HL-60/S4 treated with phorbol 12-myristate 13-acetate at 8.2 ng/mL for 4 days and 3 days (cell line): ENCODE data around the gene KRT86.
"Not testable (repeated sequence)": the region's sequence is repeated elsewhere in the genome, so short reads cannot be mapped to it uniquely, and the experiment has no call there.

Source experiments
- in situ Hi-C: fragments of 300-500 bp; cut with MboI; formaldehyde crosslinking; loops from 2 replicates; pipeline ENCODE4 v1.15.0; 2022; ENCODE audit warnings: low sequenced_read_pairs

KRT86 gene

DNA sequence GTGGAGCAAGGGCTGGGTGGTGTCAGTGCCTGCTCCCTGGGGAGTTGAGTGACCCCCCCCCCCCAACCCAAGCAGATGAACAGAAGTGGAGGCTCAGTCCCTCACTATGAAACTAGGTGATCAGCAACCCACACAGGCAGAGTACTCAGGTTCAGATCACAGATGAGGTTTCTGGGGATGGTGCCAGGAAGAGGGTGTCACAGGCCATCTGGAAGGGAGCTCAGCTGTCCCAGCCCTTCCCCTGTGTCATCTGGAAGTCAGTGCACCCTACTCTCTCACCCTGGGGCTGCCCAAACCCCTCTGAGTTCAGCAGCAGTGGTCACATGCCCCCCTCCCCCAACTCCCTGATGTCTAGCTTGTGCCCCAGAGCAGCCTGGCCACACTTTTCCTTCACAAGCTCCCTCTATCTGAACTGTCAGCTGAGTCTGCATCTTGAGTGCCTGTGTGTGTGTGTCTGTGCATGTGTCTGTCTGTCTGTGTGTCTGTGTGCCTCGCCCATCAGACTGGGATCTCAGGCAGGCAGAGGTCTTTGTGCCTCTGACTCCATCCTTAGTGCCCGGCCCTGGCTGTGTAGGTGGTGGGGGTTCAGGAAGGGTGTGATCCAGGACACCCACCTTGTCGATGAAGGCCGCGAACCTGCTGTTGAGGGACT, 16.2 kb downstream of the KRT86 start:
- in situ Hi-C loops = not testable (repeated sequence)

- in situ Hi-C loops = no loop called here
Measured at GRCh38 chr12:52291267-52291935, 17.0 kb downstream of the KRT86 start, which contains the start of gene KRT81. TSS of gene KRT81 (minus strand) at chr12:52291534. CDS start at chr12:52291465, 69 bp downstream.

GRCh38 chr12:52293926-52294325, 19.5 kb downstream of the KRT86 start:
- in situ Hi-C loops = no loop called here

DNA sequence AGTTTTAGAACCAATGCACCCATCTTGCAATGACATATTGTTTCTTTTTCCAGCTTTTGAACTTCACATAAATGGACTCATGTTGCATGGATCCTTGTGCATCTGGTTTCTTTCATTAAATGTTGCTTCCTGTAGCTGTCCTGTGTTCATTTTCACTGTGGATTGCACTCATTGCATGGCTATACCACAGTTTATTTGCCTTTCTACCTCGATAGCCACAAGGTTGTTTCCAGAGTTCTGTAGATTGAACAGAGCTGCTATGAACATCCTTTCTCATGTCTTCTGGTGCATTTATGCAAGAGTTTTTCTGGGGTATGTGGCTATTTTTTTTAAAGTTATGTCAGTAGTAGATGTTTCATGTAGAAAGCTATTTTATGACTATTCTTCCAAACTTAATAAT, 20.4 kb downstream of the KRT86 start:
- in situ Hi-C loops = no loop called here

DNA sequence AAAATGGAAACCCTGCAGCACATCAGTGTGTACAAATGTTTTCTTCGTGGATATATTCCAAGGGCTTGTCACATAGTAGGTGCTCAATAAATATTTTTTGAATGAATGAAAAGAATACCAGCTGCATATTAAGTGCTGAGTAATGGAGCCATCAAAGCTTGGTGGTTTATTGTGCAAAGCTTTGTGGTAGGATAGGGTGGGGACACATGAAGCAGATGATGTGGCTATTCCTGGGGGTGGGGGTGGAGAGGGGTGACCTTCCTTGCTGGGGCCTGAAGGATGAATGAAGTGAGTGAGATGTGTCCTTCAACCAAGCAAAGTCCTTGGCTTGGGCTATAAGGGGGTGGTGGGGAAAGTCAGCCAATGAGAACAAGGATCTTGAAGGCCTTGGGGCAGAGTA, 21.2 kb downstream of the KRT86 start:
- in situ Hi-C loops = no loop called here

GRCh38 chr12:52296572-52297215, 22.2 kb downstream of the KRT86 start:
- in situ Hi-C loops = no loop called here

GRCh38 chr12:52298677-52299190, 24.3 kb downstream of the KRT86 start:
- in situ Hi-C loops = no loop called here

DNA sequence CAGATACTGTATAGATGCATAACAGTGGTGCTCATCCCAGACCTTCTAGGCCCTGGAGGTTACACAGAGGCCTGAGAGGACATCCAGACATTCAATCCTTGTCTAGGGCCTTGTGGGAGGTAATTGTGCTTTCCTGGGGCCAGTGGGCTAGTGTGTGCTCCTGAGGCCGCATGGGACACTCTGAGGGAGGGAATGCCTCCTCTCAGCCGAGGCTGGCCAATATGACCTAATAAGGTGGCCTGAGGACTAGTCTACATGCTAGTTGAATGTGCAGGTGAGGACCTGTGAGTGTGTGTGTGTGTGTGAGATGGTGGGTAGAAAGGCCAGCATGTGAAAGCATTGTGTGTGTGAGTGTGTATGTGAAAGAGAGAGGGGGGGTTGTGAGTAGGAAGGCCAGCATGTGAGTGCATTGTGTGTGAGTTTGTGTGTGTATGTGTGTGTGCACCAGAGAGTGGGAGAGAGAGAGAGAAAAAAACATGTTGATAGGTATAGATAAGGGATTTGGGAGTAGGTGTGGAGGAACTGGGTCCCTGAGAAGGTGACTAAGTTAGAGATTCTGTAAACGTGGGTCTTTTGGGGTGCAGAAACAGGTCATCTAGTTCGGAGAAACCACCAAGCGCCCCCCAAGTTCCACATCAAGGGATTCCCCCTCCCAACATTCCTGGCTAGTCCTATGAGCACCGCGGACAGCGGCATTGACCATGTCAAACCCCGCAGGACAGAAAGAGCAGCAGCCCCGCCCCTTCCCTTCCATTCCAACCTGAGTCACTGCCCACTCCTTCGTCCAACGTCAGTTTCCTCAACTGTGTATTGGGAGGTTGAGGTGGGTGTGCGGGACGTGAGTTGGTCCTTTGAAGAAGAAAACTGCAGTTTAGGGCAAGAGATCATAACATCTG, 26.6 kb downstream of the KRT86 start:
- in situ Hi-C loops = no loop called here

DNA sequence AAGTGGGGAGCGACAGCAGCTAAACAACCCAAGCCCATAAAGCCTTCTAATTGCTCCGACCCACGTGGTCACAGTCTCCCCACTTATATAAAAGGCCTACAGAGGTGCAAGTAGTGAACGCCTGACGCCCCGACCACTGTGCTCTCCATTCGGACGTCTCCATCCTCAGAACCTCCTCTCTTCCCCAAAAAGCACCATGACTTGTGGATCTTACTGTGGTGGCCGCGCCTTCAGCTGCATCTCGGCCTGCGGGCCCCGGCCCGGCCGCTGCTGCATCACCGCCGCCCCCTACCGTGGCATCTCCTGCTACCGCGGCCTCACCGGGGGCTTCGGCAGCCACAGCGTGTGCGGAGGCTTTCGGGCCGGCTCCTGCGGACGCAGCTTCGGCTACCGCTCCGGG, 27.3 kb downstream of the KRT86 start:
- in situ Hi-C loops = not testable (repeated sequence)

- in situ Hi-C loops = not testable (repeated sequence)
Measured at GRCh38 chr12:52302242-52302914, 27.9 kb downstream of the KRT86 start.

GRCh38 chr12:52304941-52305411, 30.5 kb downstream of the KRT86 start:
- in situ Hi-C loops = not testable (repeated sequence)

- in situ Hi-C loops = no loop called here
Measured at GRCh38 chr12:52305921-52306705, 31.7 kb downstream of the KRT86 start.

DNA sequence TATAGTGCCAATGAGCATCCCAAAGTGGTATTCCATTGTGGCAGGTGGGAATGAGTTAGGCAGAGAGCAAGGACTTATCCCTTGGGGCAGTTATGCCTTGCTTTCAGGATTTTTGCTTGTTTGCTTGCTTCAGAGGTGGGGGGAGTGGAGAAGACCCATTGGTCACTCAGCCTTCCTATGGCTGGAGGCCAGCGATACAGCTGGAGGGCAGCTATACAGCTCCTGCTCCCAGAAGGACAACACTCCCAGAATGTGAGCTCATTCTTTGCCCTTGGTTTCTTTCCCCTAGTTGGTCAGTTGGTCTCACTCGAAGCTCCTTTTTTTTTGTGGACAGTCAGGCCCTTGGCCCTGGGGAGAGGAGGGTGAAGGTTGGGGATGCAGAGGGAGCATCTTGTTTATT, 32.3 kb downstream of the KRT86 start:
- in situ Hi-C loops = no loop called here

DNA sequence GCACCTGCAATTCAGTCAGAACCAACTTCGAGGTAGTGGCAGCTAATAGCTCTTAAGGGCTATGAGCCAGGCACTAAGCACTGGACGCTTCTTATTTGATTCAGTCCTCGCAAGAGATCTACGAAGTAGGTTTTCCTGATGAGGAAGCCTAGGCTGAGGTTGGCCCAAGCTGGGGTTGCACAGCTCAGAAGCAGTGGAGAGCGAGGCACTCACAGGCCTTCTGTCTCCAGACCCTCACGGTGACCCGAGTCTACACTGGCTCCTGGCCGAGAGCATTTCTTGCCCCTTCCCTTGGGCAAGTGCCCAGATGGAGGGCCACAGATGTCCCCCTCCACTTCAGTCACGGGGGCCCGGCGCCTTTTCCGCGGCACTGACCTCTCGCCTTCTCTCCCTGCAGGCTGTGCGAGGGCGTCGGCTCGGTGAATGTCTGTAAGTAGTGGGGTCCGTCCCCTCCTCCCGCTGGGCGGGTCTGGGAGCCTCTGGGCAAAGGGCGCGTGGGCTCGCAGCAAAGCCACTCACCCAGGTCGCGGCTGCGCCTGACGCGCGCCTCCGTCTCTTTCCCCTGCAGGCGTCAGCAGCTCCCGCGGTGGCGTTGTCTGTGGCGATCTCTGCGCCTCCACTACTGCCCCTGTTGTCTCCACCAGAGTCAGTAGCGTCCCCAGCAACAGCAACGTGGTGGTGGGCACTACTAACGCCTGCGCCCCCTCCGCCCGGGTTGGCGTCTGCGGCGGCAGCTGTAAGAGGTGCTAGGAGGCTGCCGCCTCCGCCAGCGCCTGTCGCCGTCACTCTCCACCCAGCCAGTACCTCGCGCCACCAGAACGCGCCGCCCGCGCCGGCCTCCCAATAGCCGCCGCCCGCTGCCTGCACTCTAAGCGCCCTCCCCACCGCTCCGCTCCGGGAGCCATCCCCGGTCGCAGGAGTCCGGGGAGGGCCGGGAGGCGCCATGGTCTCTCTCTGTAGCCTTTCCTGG, 33.7 kb downstream of the KRT86 start:
- in situ Hi-C loops = no loop called here

GRCh38 chr12:52308806-52309425, 34.5 kb downstream of the KRT86 start:
- in situ Hi-C loops = no loop called here

DNA sequence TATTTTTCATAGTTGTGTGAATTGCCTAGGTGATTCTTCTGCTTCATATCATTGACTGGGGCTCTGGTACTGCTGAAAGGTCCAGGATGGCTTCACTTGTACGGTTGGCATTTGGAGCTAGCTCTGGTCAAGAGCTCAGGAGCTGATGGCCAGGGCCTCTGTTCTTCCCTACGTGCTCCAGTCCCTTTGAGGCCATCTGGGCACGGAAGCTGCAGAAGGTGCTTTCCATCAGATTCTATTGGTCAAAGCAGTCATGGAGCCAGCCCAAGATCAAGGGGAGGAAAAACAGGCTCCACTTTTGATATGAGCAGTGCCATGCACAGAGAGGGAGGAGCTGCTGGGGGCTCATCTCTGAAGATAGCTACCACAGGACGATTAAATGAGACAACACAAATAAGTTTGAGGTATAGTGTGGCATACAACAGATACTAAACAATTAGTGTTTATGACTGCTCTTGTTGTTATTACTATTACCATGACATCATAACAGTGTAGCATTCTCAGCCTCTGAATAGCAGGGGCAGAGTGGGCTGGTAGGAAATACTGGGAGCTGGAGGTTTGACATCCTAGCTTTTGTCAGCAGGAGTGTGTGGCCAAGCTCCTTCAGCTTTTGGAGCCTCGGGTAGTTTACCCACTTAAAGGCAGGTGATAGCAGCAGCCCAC, 36.3 kb downstream of the KRT86 start:
- in situ Hi-C loops = no loop called here

DNA sequence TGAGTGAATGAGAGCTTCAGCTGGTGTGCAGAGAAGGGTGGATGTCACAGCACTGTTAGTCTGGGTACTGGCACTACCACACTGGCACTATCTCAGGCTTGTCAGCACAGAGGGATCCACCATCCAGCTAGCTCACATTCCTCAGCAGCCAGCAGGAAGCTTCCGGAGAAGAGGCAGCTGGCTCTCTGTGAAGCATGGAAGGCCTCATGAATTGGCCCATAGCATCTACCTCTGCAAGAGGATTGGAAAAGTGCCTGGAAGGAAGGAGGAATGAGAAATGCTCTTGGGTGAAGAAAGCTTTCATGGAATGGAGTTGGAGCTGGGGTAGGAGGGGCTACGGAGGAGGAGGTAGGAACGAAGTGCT, 36.8 kb downstream of the KRT86 start:
- in situ Hi-C loops = no loop called here
